Endometrial microvascular endothelial cells (primary cell): ENCODE measurements around the gene CYB561. TPM values are rescaled to one million over a fixed set of nuclear protein-coding genes. Genes with fewer than 3 reads are reported as not detected.

Source experiments
- in situ Hi-C: cut with HindIII; loops from 2 replicates; pipeline ENCODE4 v1.10.0; 2017; ENCODE audit warnings: low sequenced_read_pairs, low pct_unique_long_range_greater_than_20kb; ENCODE audit errors: inconsistent ontology term
- total RNA-seq: library from RNA; depleted of rRNA; stranded (reverse); fragments of >200 nt; gene quantifications from one replicate; pipeline ENCODE4 v1.2.3, GENCODE V29; 2015; ENCODE audit errors: inconsistent ontology term

CYB561 gene
- total RNA-seq, 1 donor from 2014 or later, result 17.2 TPM

GRCh38 chr17:63423251-63423950, 22.7 kb downstream of the CYB561 start:
- in situ Hi-C loops, result no loop called here

- in situ Hi-C loops, result no loop called here
These were observed 24.1 kb downstream of the CYB561 start for GRCh38 chr17:63421681-63422645.

- in situ Hi-C loops, result no loop called here
These were observed 25.0 kb downstream of the CYB561 start for GRCh38 chr17:63420868-63421680.

- in situ Hi-C loops, result no loop called here
These were observed 25.9 kb downstream of the CYB561 start for GRCh38 chr17:63419949-63420867.

GRCh38 chr17:63419398-63419797, 26.7 kb downstream of the CYB561 start:
- in situ Hi-C loops, result no loop called here

- in situ Hi-C loops, result no loop called here
These were observed 27.6 kb downstream of the CYB561 start for GRCh38 chr17:63418540-63418939.

- in situ Hi-C loops, result no loop called here
These were observed 31.9 kb downstream of the CYB561 start for GRCh38 chr17:63414222-63414621.

- in situ Hi-C loops, result no loop called here
These were observed 33.0 kb downstream of the CYB561 start for GRCh38 chr17:63413128-63413527.

GRCh38 chr17:63412234-63412633, 33.9 kb downstream of the CYB561 start:
- in situ Hi-C loops, result no loop called here

GRCh38 chr17:63407741-63408330, 38.3 kb downstream of the CYB561 start:
- in situ Hi-C loops, result no loop called here

GRCh38 chr17:63406689-63407330, 39.3 kb downstream of the CYB561 start:
- in situ Hi-C loops, result no loop called here

GRCh38 chr17:63405741-63406261, 40.3 kb downstream of the CYB561 start:
- in situ Hi-C loops, result no loop called here

GRCh38 chr17:63405020-63405419, 41.1 kb downstream of the CYB561 start:
- in situ Hi-C loops, result no loop called here

GRCh38 chr17:63402431-63403212, 43.5 kb downstream of the CYB561 start:
- in situ Hi-C loops, result no loop called here

- in situ Hi-C loops, result no loop called here
These were observed 46.2 kb downstream of the CYB561 start for GRCh38 chr17:63399856-63400255.

GRCh38 chr17:63399316-63399715, 46.8 kb downstream of the CYB561 start:
- in situ Hi-C loops, result no loop called here
